Measurements from ENCODE around the gene GDF7.

GDF7 gene

GRCh38 chr2:20646446-20646845 is 20.5 kb upstream of the GDF7 start:
- DNase-seq = no peak

- no peak for DNase-seq
These were observed 19.7 kb upstream of the GDF7 start for GRCh38 chr2:20647211-20647610.

GRCh38 chr2:20647738-20648137 is 19.2 kb upstream of the GDF7 start:
- no peak for DNase-seq

GRCh38 chr2:20648206-20648605 is 18.7 kb upstream of the GDF7 start:
- DNase-seq = no peak

GRCh38 chr2:20648831-20649230 is 18.1 kb upstream of the GDF7 start:
- DNase-seq = no peak

- no peak for DNase-seq
These were observed 17.4 kb upstream of the GDF7 start for GRCh38 chr2:20649576-20649975.

- no peak for DNase-seq
These were observed 17.0 kb upstream of the GDF7 start for GRCh38 chr2:20649976-20650375.

GRCh38 chr2:20650393-20650876 is 16.5 kb upstream of the GDF7 start:
- DNase-seq = peak in 1 of 2 experiments; percentile 31

GRCh38 chr2:20650877-20651730 is 15.8 kb upstream of the GDF7 start, which contains the start of gene HS1BP3:
Gene HS1BP3 (minus strand): TSS chr2:20651098. CDS start chr2:20651063, 35 bp downstream.
- DNase-seq = peak; percentile 73 to 77

- no peak for DNase-seq
These were observed 15.2 kb upstream of the GDF7 start for GRCh38 chr2:20651731-20652099.

- DNase-seq = no peak
These were observed 14.8 kb upstream of the GDF7 start for GRCh38 chr2:20652141-20652540.

GRCh38 chr2:20652673-20653575 is 14.0 kb upstream of the GDF7 start:
- DNase-seq = no peak

- DNase-seq = no peak
These were observed 13.0 kb upstream of the GDF7 start for GRCh38 chr2:20653695-20654534.

GRCh38 chr2:20654535-20654813 is 12.5 kb upstream of the GDF7 start:
- no peak for DNase-seq

- DNase-seq = no peak
These were observed 10.4 kb upstream of the GDF7 start for GRCh38 chr2:20656561-20656960.

- DNase-seq = no peak
These were observed 9.3 kb upstream of the GDF7 start for GRCh38 chr2:20657522-20658235.

- DNase-seq = no peak
These were observed 6.2 kb upstream of the GDF7 start for GRCh38 chr2:20660506-20661420.

GRCh38 chr2:20661421-20662307 is 5.3 kb upstream of the GDF7 start:
- DNase-seq = peak; percentile 32 to 72

- no peak for DNase-seq
These were observed 4.5 kb upstream of the GDF7 start for GRCh38 chr2:20662308-20662937.

Measured in SW 1271 (cell line).